Ovary (tissue), 9 donors: ENCODE data around the gene BACH2. TPM values are rescaled to one million over a fixed set of nuclear protein-coding genes. Genes with fewer than 3 reads are reported as not detected.

Experiments used
- DNase-seq, 5 donors: peaks; one replicate each; pipeline ENCODE4 v3.0.0-alpha.2; 2019 to 2020
- H3K27ac ChIP-seq, 2 donors: fragments of 200-600 bp; one replicate each; pipeline versions ENCODE4 v1.5.1 to v1.8.0; 2019 to 2022
- H3K27me3 ChIP-seq: fragments of 200-600 bp; one replicate; pipeline ENCODE4 v1.8.0; 2022
- H3K36me3 ChIP-seq: fragments of 200-600 bp; sonication (generic); one replicate; pipeline ENCODE4 v1.5.1; 2019
- H3K4me1 ChIP-seq: one replicate; pipeline ENCODE4 v1.8.1; 2013; ENCODE audit warnings: mild to moderate bottlenecking, moderate library complexity; ENCODE audit not compliant: insufficient read depth
- H3K4me3 ChIP-seq: fragments of 200-600 bp; sonication (generic); one replicate; pipeline ENCODE4 v1.5.1; 2017
- H3K9me3 ChIP-seq, 2 donors: fragments of 200-600 bp in 1 of 2; sonication (generic) in 1 of 2; one replicate each; pipeline versions ENCODE4 v1.5.1 to v1.8.1; 2013 to 2019; ENCODE audit warnings: mild to moderate bottlenecking in 1 of 2, moderate library complexity in 1 of 2
- CTCF ChIP-seq, 3 donors: fragments of 450-650 bp in 2 of 3; fragments of 200-600 bp in 1 of 3; IDR thresholded peaks; one replicate each; pipeline versions ENCODE4 v1.5.1 to v1.8.0; 2016 to 2022; ENCODE audit warnings: antibody characterized with exemption in 3 of 3, mild to moderate bottlenecking in 1 of 3
- EP300 ChIP-seq: sonication (generic); formaldehyde crosslinking; IDR thresholded peaks from one replicate; pipeline ENCODE4 v1.6.1; 2017; ENCODE audit warnings: antibody characterized with exemption
- POLR2A ChIP-seq: fragments of 450-650 bp; IDR thresholded peaks from one replicate; pipeline ENCODE4 v1.6.1; 2017; ENCODE audit warnings: antibody characterized with exemption, mild to moderate bottlenecking, moderate library complexity
- WGBS, 3 donors: extraction: QIAGEN DNeasy Blood & Tissue Kit in 1 of 3; methylation state at CpG; one replicate each; pipeline versions ENCODE4 v1.1.5 to v1.1.7; 2013 to 2017; 5-methylcytosine and 5-hydroxymethylcytosine counted together
- intact Hi-C, 4 donors: fragments of 100-400 bp; cut with DNase I; formaldehyde crosslinking; loops; one replicate each; pipeline versions ENCODE4 v1.11.0 to v1.15.1; 2022 to 2023
- polyA plus RNA-seq, 2 donors: library from polyadenylated mRNA; stranded (reverse); fragments of 200-250 nt in 1 of 2; fragments of 350-450 nt in 1 of 2; fragmentation: Illumina TruSeq in 1 of 2; extraction: RNeasy Lipid Tissue Mini Kit (QIAGEN cat#74804) in 1 of 2; gene quantifications; one replicate each; pipeline ENCODE4 v1.2.3, GENCODE V29; 2013 to 2014
- total RNA-seq, 7 donors: library from RNA; depleted of rRNA in 2 of 7; stranded (reverse); fragments of >200 nt in 2 of 7; fragmentation: NEBNext Ultra II Directional in 3 of 7; extraction: Animal tissue kit (Norgen Biotek cat#: 25700) in 3 of 7; gene quantifications; one replicate each; pipeline versions ENCODE4 v1.1.0 to v1.2.4, GENCODE V29; 2016 to 2023
- donor health status: DM: no; HTN: no; CAD: no; lungs with moderate emphysema.
- donor health status: DM: no; HTN: no; CAD: no.
- donor health status: Bipolar disorder and iron deficiency.
- donor health status: DM: yes; HTN: yes; CAD: no.
- donor health status: DM: no; HTN: no; CAD: no.
- donor health status: DM: yes; HTN: yes; CAD: no.

Gene BACH2
- total and polyA plus RNA-seq, 9 donors, result 2.6 to 19.2 (median 10.5) TPM

- Histone ChIP-seq H3K9me3 (no peaks in the 10 kb centered on the region), H3K36me3 (no peaks in the 10 kb centered on the region), H3K27ac (no peak overlapping the region), H3K4me1 (no peaks in the 10 kb centered on the region), H3K27me3 (no peaks in the 10 kb centered on the region), H3K4me3 (no peak overlapping the region)
- intact Hi-C loops, result no loop called here
- 79 to 87% (median 82%) methylated on average over 5 of the region's 5 CpGs for WGBS, 3 donors
- no peak for DNase-seq
- TF ChIP-seq EP300, result no peak
- TF ChIP-seq CTCF (IDR thresholded peaks at IDR 0.05), result no peak
Measured at GRCh38 chr6:90203672-90204071, 93.0 kb downstream of the BACH2 start.

- Histone ChIP-seq H3K36me3 (no peaks in the 10 kb centered on the region), H3K4me1 (no peaks in the 10 kb centered on the region), H3K27ac (no peak overlapping the region), H3K27me3 (no peaks in the 10 kb centered on the region), H3K4me3 (no peak overlapping the region), H3K9me3 (no peaks in the 10 kb centered on the region)
- DNase-seq, result no peak
- no peak for TF ChIP-seq POLR2A
- TF ChIP-seq EP300, result no peak
- no peak for TF ChIP-seq CTCF (IDR thresholded peaks at IDR 0.05)
- WGBS, 3 donors, result 74 to 79% (median 75%) methylated on average over 2 of the region's 2 CpGs
- intact Hi-C loops, result no loop called here
Measured at GRCh38 chr6:90202156-90202555, 94.5 kb downstream of the BACH2 start.

- H3K4me1 ChIP-seq, result no peaks in the 10 kb centered on the region
- no peaks in the 10 kb centered on the region for H3K9me3 ChIP-seq
- DNase-seq, result no peak
- H3K27ac ChIP-seq, result no peak overlapping the region
- H3K27me3 ChIP-seq, result no peaks in the 10 kb centered on the region
- no peak overlapping the region for H3K4me3 ChIP-seq
- intact Hi-C loops, result no loop called here
- no peaks in the 10 kb centered on the region for H3K36me3 ChIP-seq
- 87 to 92% (median 88%) methylated on average over 4 of the region's 4 CpGs for WGBS, 3 donors
- TF ChIP-seq POLR2A (no peak), CTCF (IDR thresholded peaks at IDR 0.05) (no peak), EP300 (no peak)
Measured at GRCh38 chr6:90199900-90200299, 96.7 kb downstream of the BACH2 start.

GRCh38 chr6:90198758-90199425 lies 97.8 kb downstream of the BACH2 start:
- H3K27me3 ChIP-seq, result no peaks in the 10 kb centered on the region
- H3K27ac ChIP-seq, result no peak overlapping the region
- TF ChIP-seq POLR2A, result no peak
- no peak for TF ChIP-seq CTCF (IDR thresholded peaks at IDR 0.05)
- TF ChIP-seq EP300, result no peak
- H3K4me1 ChIP-seq, result no peaks in the 10 kb centered on the region
- intact Hi-C loops, result no loop called here
- no peaks in the 10 kb centered on the region for H3K36me3 ChIP-seq
- no peak overlapping the region for H3K4me3 ChIP-seq
- no peak for DNase-seq
- WGBS, 3 donors, result 95 to 97% (median 97%) methylated on average over 6 of the region's 6 CpGs
- no peaks in the 10 kb centered on the region for H3K9me3 ChIP-seq
